A673 (cell line): ENCODE results near the gene SERGEF. TPM values are rescaled to one million over a fixed set of nuclear protein-coding genes. Genes with fewer than 3 reads are reported as not detected.

Source experiments
- BruUV-seq: library from RNA; stranded (reverse); fragments of 400-500 nt; replicated peaks from 2 replicates; lab custom pipeline; 2021; lab: Mats Ljungman, UMichigan
- CTCF ChIA-PET: fragments of 300-600 bp; sonication (Branson Sonifier 250); formaldehyde crosslinking; loops from one replicate; lab custom pipeline; 2022; ENCODE audit warnings: antibody characterized with exemption; lab: Charles Lee
- POLR2A ChIA-PET: fragments of 300-600 bp; sonication (Branson Sonifier 250); formaldehyde crosslinking; loops from one replicate; lab custom pipeline; 2022; ENCODE audit warnings: antibody characterized with exemption; ENCODE audit not compliant: low non-redundant PET; lab: Charles Lee
- DNase-seq: peaks from one replicate; pipeline ENCODE4 v3.0.0-alpha.2; 2015; ENCODE audit warnings: low spot score
- H3K27ac ChIP-seq: fragments of 200-600 bp; sonication (generic); 2 replicates; pipeline ENCODE4 v1.5.1; 2016; ENCODE audit warnings: mixed run types, low read depth, mild to moderate bottlenecking, mixed read lengths, antibody characterized with exemption, low read length; ENCODE audit not compliant: poor library complexity, severe bottlenecking
- H3K27me3 ChIP-seq: fragments of 200-600 bp; sonication (generic); replicated peaks from 2 replicates; pipeline ENCODE4 v1.6.1; 2017; ENCODE audit warnings: mixed run types, low read depth, mild to moderate bottlenecking, mixed read lengths, antibody characterized with exemption, low read length; ENCODE audit not compliant: insufficient read depth, poor library complexity
- H3K36me3 ChIP-seq: fragments of 200-600 bp; sonication (generic); 2 replicates; pipeline ENCODE4 v1.6.1; 2016; ENCODE audit warnings: mixed run types, mild to moderate bottlenecking, mixed read lengths, antibody characterized with exemption, low read length; ENCODE audit not compliant: insufficient read depth, poor library complexity, severe bottlenecking
- H3K4me1 ChIP-seq: fragments of 200-600 bp; sonication (generic); 2 replicates; pipeline ENCODE4 v1.6.1; 2017; ENCODE audit warnings: mixed run types, mild to moderate bottlenecking, mixed read lengths, antibody characterized with exemption, low read length; ENCODE audit not compliant: insufficient read depth, poor library complexity, severe bottlenecking
- H3K4me3 ChIP-seq: fragments of 200-600 bp; sonication (generic); 2 replicates; pipeline ENCODE4 v1.5.1; 2016; ENCODE audit warnings: low read depth, mixed run types, mild to moderate bottlenecking, mixed read lengths, low read length; ENCODE audit not compliant: poor library complexity, severe bottlenecking
- H3K9me3 ChIP-seq: fragments of 200-600 bp; sonication (generic); 2 replicates; pipeline ENCODE4 v1.6.1; 2016; ENCODE audit warnings: mixed run types, low read depth, mild to moderate bottlenecking, mixed read lengths, antibody characterized with exemption, low read length; ENCODE audit not compliant: poor library complexity, severe bottlenecking
- CTCF ChIP-seq: fragments of 300-800, 200-600 bp; sonication (generic); conservative IDR thresholded peaks from 2 replicates; pipeline ENCODE4 v1.5.1; 2017; ENCODE audit warnings: low read depth, mild to moderate bottlenecking, antibody characterized with exemption, low read length, moderate library complexity, mixed read lengths
- EZH2 ChIP-seq: fragments of 200-600 bp; sonication (generic); IDR thresholded peaks from 2 replicates; pipeline ENCODE4 v1.6.1; 2017; ENCODE audit warnings: borderline replicate concordance, low read depth, mild to moderate bottlenecking, mixed read lengths, antibody characterized with exemption, low read length; ENCODE audit not compliant: poor library complexity, severe bottlenecking
- intact Hi-C: fragments of 100-400 bp; cut with micrococcal nuclease; formaldehyde crosslinking; loops from one replicate; pipeline ENCODE4 v1.10.0; 2022; ENCODE audit not compliant: unreplicated experiment
- total RNA-seq: library from RNA; stranded (reverse); gene quantifications from 2 replicates; pipeline ENCODE4 v1.2.3, GENCODE V29; 2021

The SERGEF gene
- total RNA-seq, 1 experiment from 2014 or later = 15.2 TPM

- DNase-seq = no peak
- POLR2A ChIA-PET = no interaction called here
- intact Hi-C loops = no loop called here
- TF ChIP-seq CTCF (no peak), EZH2 (no peak)
- CTCF ChIA-PET = interaction anchor here (1.1 to 1.2 kb wide), 3 partner anchors 9 to 257 kb away, joined by 3 to 4 read pairs (median 4); no protein-coding TSS in a partner anchor
- BruUV-seq = no TSS peak
- Histone ChIP-seq H3K4me3 (no peak overlapping the region), H3K9me3 (no peaks in the 10 kb centered on the region), H3K4me1 (no peaks in the 10 kb centered on the region), H3K27ac (no peak overlapping the region), H3K27me3 (no peaks in the 10 kb centered on the region), H3K36me3 (no peaks in the 10 kb centered on the region)
These were observed 25.0 kb downstream of the SERGEF start for GRCh38 chr11:17987826-17988225.

- intact Hi-C loops = no loop called here
- no peak for DNase-seq
- Histone ChIP-seq H3K4me1 (no peaks in the 10 kb centered on the region), H3K9me3 (no peaks in the 10 kb centered on the region), H3K27me3 (no peaks in the 10 kb centered on the region), H3K36me3 (no peaks in the 10 kb centered on the region), H3K4me3 (no peak overlapping the region), H3K27ac (no peak overlapping the region)
- TF ChIP-seq CTCF (no peak), EZH2 (no peak)
- ChIA-PET POLR2A (no interaction called here), CTCF (interaction anchor here (1.1 to 1.2 kb wide), 2 partner anchors 14 to 255 kb away, joined by 3 to 4 read pairs; no protein-coding TSS in a partner anchor)
- BruUV-seq = no TSS peak
These were observed 26.1 kb downstream of the SERGEF start for GRCh38 chr11:17986711-17987220.

GRCh38 chr11:17986007-17986710 lies 26.7 kb downstream of the SERGEF start:
- no peak for TF ChIP-seq CTCF
- no peak for TF ChIP-seq EZH2
- Histone ChIP-seq H3K36me3 (no peaks in the 10 kb centered on the region), H3K9me3 (no peaks in the 10 kb centered on the region), H3K4me1 (no peaks in the 10 kb centered on the region), H3K4me3 (no peak overlapping the region), H3K27ac (no peak overlapping the region), H3K27me3 (no peaks in the 10 kb centered on the region)
- DNase-seq = no peak
- intact Hi-C loops = no loop called here
- CTCF ChIA-PET = interaction anchor here (0.8 kb wide), 1 partner anchor 255 kb away, joined by 3 read pairs; no protein-coding TSS in a partner anchor
- no TSS peak for BruUV-seq
- POLR2A ChIA-PET = no interaction called here
